ENCODE data around the gene BMP8A. TPM values are rescaled to one million over a fixed set of nuclear protein-coding genes. Genes with fewer than 3 reads are reported as not detected.
"Not testable (repeated sequence)": the region's sequence is repeated elsewhere in the genome, so short reads cannot be mapped to it uniquely, and the experiment has no call there.

BMP8A gene
- total RNA-seq, 4 donors from 2014 or later, result 1.2 to 18.0 (median 3.6) TPM; not detected in 1

- Histone ChIP-seq H3K27ac (no peak overlapping the region), H3K4me1 (no peaks in the 10 kb centered on the region), H3K27me3 (no peaks in the 10 kb centered on the region), H3K36me3 (peaks cover 0 to 99% (median 0%) of the 10 kb centered on the region in 3 donors), H3K4me3 (no peak overlapping the region), H3K9me3 (no peaks in the 10 kb centered on the region)
- TF ChIP-seq POLR2A (IDR thresholded peaks at IDR 0.05) (no peak), CTCF (IDR thresholded peaks at IDR 0.05) (no peak)
- DNase-seq, result no peak
Observed at GRCh38 chr1:39462074-39462473, 29.4 kb upstream of the BMP8A start.

GRCh38 chr1:39466413-39467107 lies 24.9 kb upstream of the BMP8A start:
- Histone ChIP-seq H3K36me3 (peaks cover 0 to 88% (median 5%) of the 10 kb centered on the region in 3 donors), H3K27me3 (no peaks in the 10 kb centered on the region), H3K27ac (no peak overlapping the region), H3K9me3 (no peaks in the 10 kb centered on the region), H3K4me3 (no peak overlapping the region), H3K4me1 (no peaks in the 10 kb centered on the region)
- no peak for DNase-seq
- TF ChIP-seq CTCF (IDR thresholded peaks at IDR 0.05) (no peak), POLR2A (IDR thresholded peaks at IDR 0.05) (no peak)

- H3K36me3 ChIP-seq, result peaks cover 0 to 87% (median 5%) of the 10 kb centered on the region in 3 donors
- not testable (repeated sequence) for DNase-seq, H3K4me3 ChIP-seq, H3K4me1 ChIP-seq, H3K9me3 ChIP-seq, H3K27me3 ChIP-seq, H3K27ac ChIP-seq
Observed at GRCh38 chr1:39467108-39467720, 24.2 kb upstream of the BMP8A start.

GRCh38 chr1:39469150-39469549 lies 22.3 kb upstream of the BMP8A start:
- Histone ChIP-seq H3K4me1 (no peaks in the 10 kb centered on the region), H3K36me3 (peaks cover 0 to 82% (median 5%) of the 10 kb centered on the region in 3 donors), H3K9me3 (no peaks in the 10 kb centered on the region), H3K27ac (no peak overlapping the region), H3K27me3 (no peaks in the 10 kb centered on the region), H3K4me3 (no peak overlapping the region)
- TF ChIP-seq POLR2A (IDR thresholded peaks at IDR 0.05), result no peak
- no peak for TF ChIP-seq CTCF (IDR thresholded peaks at IDR 0.05)
- no peak for DNase-seq

- Histone ChIP-seq H3K27me3 (no peaks in the 10 kb centered on the region), H3K9me3 (no peaks in the 10 kb centered on the region), H3K36me3 (peaks cover 0 to 81% (median 5%) of the 10 kb centered on the region in 3 donors), H3K27ac (no peak overlapping the region), H3K4me3 (no peak overlapping the region), H3K4me1 (no peaks in the 10 kb centered on the region)
- no peak for DNase-seq
- no peak for TF ChIP-seq POLR2A (IDR thresholded peaks at IDR 0.05)
- TF ChIP-seq CTCF (IDR thresholded peaks at IDR 0.05), result no peak
Observed at GRCh38 chr1:39470040-39470439, 21.4 kb upstream of the BMP8A start.

GRCh38 chr1:39472826-39473225 lies 18.6 kb upstream of the BMP8A start:
- no peak for DNase-seq
- H3K27me3 ChIP-seq, result no peaks in the 10 kb centered on the region
- no peaks in the 10 kb centered on the region for H3K9me3 ChIP-seq
- H3K36me3 ChIP-seq, result peaks cover 0 to 65% (median 5%) of the 10 kb centered on the region in 3 donors
- TF ChIP-seq POLR2A (IDR thresholded peaks at IDR 0.05) (no peak), CTCF (IDR thresholded peaks at IDR 0.05) (no peak)
- H3K27ac ChIP-seq, result no peak overlapping the region
- no peaks in the 10 kb centered on the region for H3K4me1 ChIP-seq
- H3K4me3 ChIP-seq, result no peak overlapping the region

Data from Peyer's patch (tissue), 4 donors.